A549 (cell line): Measurements from ENCODE around the gene LDHAL6B. TPM values are rescaled to one million over a fixed set of nuclear protein-coding genes. Genes with fewer than 3 reads are reported as not detected.
A peak's percentile ranks its signal among the peaks of the same experiment; 100 is the strongest.

ENCODE experiments used
- ATAC-seq, 2 experiments: fragments of 200-7000 bp in 1 of 2; fragments of >200 bp in 1 of 2; cut with Nextera tagmentation in 1 of 2; cut with Tn5 transposase in 1 of 2; 3 replicates each; pipeline versions ENCODE4 v1.8.0 to v1.9.1; 2018 to 2020; ENCODE audit warnings: mild to moderate bottlenecking in 1 of 2, moderate library complexity in 1 of 2
- CTCF ChIA-PET: fragments of 300-600 bp; sonication (Branson Sonifier 250); formaldehyde crosslinking; extraction: SDS; loops from one replicate; lab custom pipeline; 2021; ENCODE audit warnings: antibody characterized with exemption, inconsistent platforms; lab: Yijun Ruan, JAX
- POLR2A ChIA-PET: fragments of 350-600 bp; formaldehyde crosslinking; extraction: SDS; loops from one replicate; lab custom pipeline; 2021; ENCODE audit warnings: antibody characterized with exemption, inconsistent platforms; lab: Yijun Ruan, JAX
- DNase-seq, 2 experiments: peaks; one replicate each; pipeline versions ENCODE4 v3.0.0 to v3.0.0-alpha.2; 2011 to 2016; ENCODE audit warnings: low read depth in 1 of 2, low spot score in 1 of 2
- FAIRE-seq: peaks from 2 replicates; lab custom pipeline; 2011; peaks lifted over from hg19 to GRCh38; lab: Jason Lieb, UNC
- H3K27ac ChIP-seq, 2 experiments: fragments of >200 bp; sonication (Bioruptor Twin); formaldehyde crosslinking; 3 replicates each; pipeline ENCODE4 v1.5.1; 2016 to 2017
- H3K4me1 ChIP-seq: fragments of >200 bp; sonication (Bioruptor Twin); formaldehyde crosslinking; 3 replicates; pipeline ENCODE4 v1.6.1; 2016
- H3K4me2 ChIP-seq: fragments of >200 bp; sonication (Bioruptor Twin); formaldehyde crosslinking; 3 replicates; pipeline ENCODE4 v1.6.1; 2016
- H3K4me3 ChIP-seq: fragments of >200 bp; sonication (Bioruptor Twin); formaldehyde crosslinking; 3 replicates; pipeline ENCODE4 v1.5.1; 2016
- H3K9me3 ChIP-seq: fragments of >200 bp; sonication (Bioruptor Twin); formaldehyde crosslinking; 3 replicates; pipeline ENCODE4 v1.6.1; 2016
- CBX8 ChIP-seq: fragments of 200-600 bp; sonication (generic); IDR thresholded peaks from 2 replicates; pipeline ENCODE4 v1.6.1; 2016
- CHD4 ChIP-seq: fragments of 200-600 bp; sonication (generic); IDR thresholded peaks from 2 replicates; pipeline ENCODE4 v1.6.1; 2016; ENCODE audit warnings: antibody characterized with exemption, mild to moderate bottlenecking, borderline replicate concordance
- CTCF ChIP-seq: fragments of >200 bp; sonication (Bioruptor Twin); formaldehyde crosslinking; IDR thresholded peaks from 3 replicates; pipeline ENCODE4 v1.5.1; 2016
- EP300 ChIP-seq, 2 experiments: fragments of >200 bp; sonication (Bioruptor Twin); formaldehyde crosslinking; IDR thresholded peaks; 2 replicates in 1 of 2; 3 replicates in 1 of 2; pipeline ENCODE4 v1.6.1; 2016 to 2017
- FOSB ChIP-seq: fragments of 250-450 bp; sonication (Bioruptor Pico); IDR thresholded peaks from 2 replicates; pipeline ENCODE4 v1.5.0; 2020; ENCODE audit warnings: mild to moderate bottlenecking, moderate library complexity
- GATA3 ChIP-seq: IDR thresholded peaks from 2 replicates; pipeline ENCODE4 v1.6.1; 2012; ENCODE audit warnings: borderline replicate concordance
- HEYL ChIP-seq: fragments of 250-450 bp; sonication (Bioruptor Pico); IDR thresholded peaks from 2 replicates; pipeline ENCODE4 v1.8.0; 2021; ENCODE audit warnings: mild to moderate bottlenecking, moderate library complexity
- HOXA7 ChIP-seq: fragments of 250-450 bp; sonication (Bioruptor Pico); IDR thresholded peaks from 2 replicates; pipeline ENCODE4 v1.5.0; 2020; ENCODE audit warnings: mild to moderate bottlenecking, moderate library complexity
- HOXB13 ChIP-seq: fragments of 250-450 bp; sonication (Bioruptor Pico); IDR thresholded peaks from 2 replicates; pipeline ENCODE4 v1.5.0; 2020; ENCODE audit warnings: low read depth, mild to moderate bottlenecking, moderate library complexity
- JUN ChIP-seq, 2 experiments: fragments of >200 bp; sonication (Bioruptor Twin); formaldehyde crosslinking; IDR thresholded peaks; 2 replicates in 1 of 2; 3 replicates in 1 of 2; pipeline ENCODE4 v1.6.1; 2016 to 2017
- JUNB ChIP-seq: fragments of >200 bp; sonication (Bioruptor Twin); formaldehyde crosslinking; IDR thresholded peaks from 2 replicates; pipeline ENCODE4 v1.6.1; 2016
- KDM1A ChIP-seq: fragments of 200-600 bp; sonication (generic); IDR thresholded peaks from 2 replicates; pipeline ENCODE4 v1.6.1; 2016; ENCODE audit warnings: low read depth, mild to moderate bottlenecking
- KDM5A ChIP-seq: fragments of 200-600 bp; sonication (generic); IDR thresholded peaks from 2 replicates; pipeline ENCODE4 v1.6.1; 2016; ENCODE audit warnings: antibody characterized with exemption, mild to moderate bottlenecking
- MAZ ChIP-seq: fragments of 150-350 bp; IDR thresholded peaks from 2 replicates; pipeline ENCODE4 v1.6.1; 2014; ENCODE audit warnings: antibody characterized with exemption, low read depth, low read length, borderline replicate concordance
- RAD21 ChIP-seq, 2 experiments: fragments of >200 bp in 1 of 2; sonication (Bioruptor Twin) in 1 of 2; formaldehyde crosslinking in 1 of 2; IDR thresholded peaks in 1 of 2; conservative IDR thresholded peaks in 1 of 2; 2 replicates in 1 of 2; 3 replicates in 1 of 2; pipeline ENCODE4 v1.6.1; 2012 to 2018; ENCODE audit warnings: inconsistent platforms in 1 of 2
- RARB ChIP-seq: fragments of 250-450 bp; sonication (Bioruptor Pico); IDR thresholded peaks from 2 replicates; pipeline ENCODE4 v1.8.0; 2021; ENCODE audit warnings: mild to moderate bottlenecking, moderate library complexity
- RCOR1 ChIP-seq: fragments of 150-350 bp; IDR thresholded peaks from 2 replicates; pipeline ENCODE4 v1.6.1; 2014; ENCODE audit warnings: antibody characterized with exemption, low read length, low read depth
- REST ChIP-seq: fragments of 200-600 bp; sonication (generic); IDR thresholded peaks from 2 replicates; pipeline ENCODE4 v1.6.1; 2016; ENCODE audit warnings: antibody characterized with exemption, mild to moderate bottlenecking, moderate library complexity
- RFX5 ChIP-seq: fragments of 450-650 bp; IDR thresholded peaks from 2 replicates; pipeline ENCODE4 v1.7.1; 2014; ENCODE audit warnings: antibody characterized with exemption, mild to moderate bottlenecking, moderate library complexity
- SMC3 ChIP-seq: fragments of >200 bp; sonication (Bioruptor Twin); formaldehyde crosslinking; IDR thresholded peaks from 3 replicates; pipeline ENCODE4 v1.6.1; 2018; ENCODE audit warnings: inconsistent platforms
- TFCP2L1 ChIP-seq: fragments of 250-450 bp; sonication (Bioruptor Pico); IDR thresholded peaks from 2 replicates; pipeline ENCODE4 v1.5.0; 2021; ENCODE audit warnings: mild to moderate bottlenecking
- TP53 ChIP-seq: fragments of 250-450 bp; sonication (Bioruptor Pico); IDR thresholded peaks from 2 replicates; pipeline ENCODE4 v1.5.0; 2021; ENCODE audit warnings: mild to moderate bottlenecking, moderate library complexity
- ZFP36 ChIP-seq: fragments of 450-650 bp; IDR thresholded peaks from 2 replicates; pipeline ENCODE4 v1.6.1; 2014; ENCODE audit warnings: borderline replicate concordance; ENCODE audit not compliant: partially characterized antibody
- ZNF302 ChIP-seq: fragments of 250-450 bp; sonication (Bioruptor Pico); IDR thresholded peaks from 2 replicates; pipeline ENCODE4 v1.9.0; 2021; ENCODE audit warnings: inconsistent platforms, mild to moderate bottlenecking, moderate library complexity
- ZSCAN20 ChIP-seq: fragments of 250-450 bp; sonication (Bioruptor Pico); IDR thresholded peaks from 2 replicates; pipeline ENCODE4 v1.8.0; 2022; ENCODE audit warnings: mild to moderate bottlenecking, moderate library complexity
- WGBS: methylation state at CpG from one replicate; pipeline ENCODE4 v1.1.6; 2017; ENCODE audit errors: missing lambda C conversion rate; 5-methylcytosine and 5-hydroxymethylcytosine counted together
- polyA minus RNA-seq: library from RNA; depleted of rRNA, polyadenylated mRNA; stranded (reverse); fragments of >200 nt; gene quantifications from 2 replicates; pipeline ENCODE4 v1.2.3, GENCODE V29; 2011; rRNA and poly(A)+ RNA removed
- polyA plus RNA-seq, 4 experiments: library from polyadenylated mRNA; depleted of rRNA in 3 of 4; stranded (reverse); fragments of >200 nt; fragmentation: RNase III in 1 of 4; extraction: RNeasy Plus Mini Kit Qiagen cat#74134 plus additional on column Dnase treatment in 1 of 4; gene quantifications; 2 replicates in 3 of 4; 3 replicates in 1 of 4; pipeline ENCODE4 v1.2.3, GENCODE V29; 2011 to 2017

LDHAL6B gene
- polyA plus RNA-seq (2011; rRNA removed) (not detected in 2 replicates), polyA plus RNA-seq (2017; fragmentation: RNase III; extraction: RNeasy Plus Mini Kit Qiagen cat#74134 plus additional on column Dnase treatment) (not detected in 3 replicates), polyA minus RNA-seq (not detected in 2 replicates)
- not detected in 2 replicates for polyA plus RNA-seq (2012; cell fraction: cytosol; rRNA removed)
- 0.05 TPM in 1 of 2 replicates, not detected in the other for polyA plus RNA-seq (2012; cell fraction: nucleus; rRNA removed)

- H3K9me3 ChIP-seq, result no peaks in the 10 kb centered on the region
- no peak for TF ChIP-seq JUN (IDR thresholded peaks at IDR 0.05)
- FAIRE-seq (no peak), DNase-seq (no peak), ATAC-seq (no peak)
- WGBS, result 93% methylated on average over 30 of the region's 30 CpGs
- ChIA-PET POLR2A (no interaction called here), CTCF (interaction anchor here (1.0 kb wide), 1 partner anchor 41 kb away, joined by 3 read pairs; no protein-coding TSS in a partner anchor)
- H3K4me1 ChIP-seq, result no peaks in the 10 kb centered on the region
- no peak within 1 kb of the TSS for H3K4me3 ChIP-seq
- H3K27ac ChIP-seq, result peak within 1 kb of the TSS in 1 of 2 experiments; percentile 24; a peak in 3 of 6 replicates
- H3K4me2 ChIP-seq, result no peak within 1 kb of the TSS
These were observed at the start of gene LDHAL6B for GRCh38 chr15:59206623-59207183. TSS of gene LDHAL6B (plus strand) at chr15:59206843. CDS start at chr15:59206941, 98 bp downstream.

GRCh38 chr15:59157396-59157795, 49.2 kb upstream of the LDHAL6B start:
- FAIRE-seq, result no peak
- Histone ChIP-seq H3K9me3 (no peaks in the 10 kb centered on the region), H3K4me1 (no peaks in the 10 kb centered on the region), H3K4me2 (no peak overlapping the region), H3K4me3 (no peak overlapping the region), H3K27ac (no peak overlapping the region)
- ChIA-PET POLR2A (no interaction called here), CTCF (interaction anchor here (1.9 to 3.3 kb wide), 3 partner anchors 11 to 336 kb away, joined by 5 to 11 read pairs (median 6); no protein-coding TSS in a partner anchor)
- TF ChIP-seq RFX5 (peak; percentile 89), RCOR1 (no peak), ZSCAN20 (CRISPR knock-in tag) (no peak), CHD4 (no peak), MAZ (no peak), SMC3 (no peak), JUNB (no peak), ZFP36 (no peak)
- WGBS, result 96% methylated on average over 5 of the region's 5 CpGs
- ATAC-seq, result no peak
- no peak for DNase-seq

GRCh38 chr15:59157840-59158700, 48.6 kb upstream of the LDHAL6B start:
- no peak for ATAC-seq
- CTCF ChIA-PET, result interaction anchor here (0.6 to 3.3 kb wide), 8 partner anchors 16 to 470 kb away, joined by 3 to 11 read pairs (median 4); no protein-coding TSS in a partner anchor
- TF ChIP-seq MAZ (no peak), RAD21 (conservative IDR thresholded peaks at IDR 0.05 in 1 of 2, IDR thresholded peaks at IDR 0.05 in 1 of 2) (no peak), REST (no peak), RARB (no peak), TP53 (no peak), CBX8 (no peak), KDM5A (no peak), ZNF302 (CRISPR knock-in tag) (no peak), TFCP2L1 (CRISPR knock-in tag) (no peak), JUN (IDR thresholded peaks at IDR 0.05) (no peak), HEYL (CRISPR knock-in tag) (no peak), FOSB (CRISPR knock-in tag) (no peak), GATA3 (no peak), HOXB13 (CRISPR knock-in tag) (no peak), ZSCAN20 (CRISPR knock-in tag) (no peak), RFX5 (no peak), EP300 (IDR thresholded peaks at IDR 0.05) (no peak), KDM1A (no peak), CTCF (no peak), HOXA7 (no peak)
- TF ChIP-seq, all 56 proteins: peak for 0
- no peak overlapping the region for H3K4me2 ChIP-seq
- FAIRE-seq, result no peak
- H3K9me3 ChIP-seq, result no peaks in the 10 kb centered on the region
- DNase-seq, result no peak
- POLR2A ChIA-PET, result no interaction called here
- no peaks in the 10 kb centered on the region for H3K4me1 ChIP-seq
- no peak overlapping the region for H3K4me3 ChIP-seq
- WGBS, result 91% methylated on average over 9 of the region's 9 CpGs
- no peak overlapping the region for H3K27ac ChIP-seq
